ENCODE data around the gene MACROD2.

DNA sequence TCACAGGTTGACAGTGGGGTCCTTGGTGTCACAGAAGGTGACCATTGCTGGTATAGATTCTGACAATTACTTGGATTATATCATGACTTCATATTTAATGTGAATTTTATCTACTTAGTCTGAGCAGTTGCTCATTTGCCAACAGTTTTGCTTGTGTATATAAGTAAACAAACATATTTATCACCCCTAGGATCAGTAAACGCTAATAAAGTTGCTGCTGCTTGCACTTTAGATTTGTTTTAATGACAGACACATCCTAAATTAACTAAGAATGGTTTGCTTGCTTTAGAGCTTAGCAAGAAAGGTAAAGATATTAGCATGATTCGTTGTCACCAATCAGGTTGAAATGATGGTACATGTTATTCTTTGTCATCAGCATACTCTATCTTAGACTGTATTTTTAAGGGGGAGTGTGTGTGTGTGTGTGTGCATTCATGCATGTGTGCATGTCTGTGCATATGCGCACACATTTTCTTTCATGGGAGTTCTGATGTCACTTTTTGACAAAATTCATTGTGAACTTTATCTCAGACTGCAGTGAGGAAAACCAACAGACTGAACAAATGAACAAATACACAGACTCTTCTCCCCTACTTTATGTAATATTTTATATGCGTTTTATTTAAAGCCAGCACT lies 1124.7 kb downstream of the MACROD2 start:
- TF ChIP-seq, protein P1, sequence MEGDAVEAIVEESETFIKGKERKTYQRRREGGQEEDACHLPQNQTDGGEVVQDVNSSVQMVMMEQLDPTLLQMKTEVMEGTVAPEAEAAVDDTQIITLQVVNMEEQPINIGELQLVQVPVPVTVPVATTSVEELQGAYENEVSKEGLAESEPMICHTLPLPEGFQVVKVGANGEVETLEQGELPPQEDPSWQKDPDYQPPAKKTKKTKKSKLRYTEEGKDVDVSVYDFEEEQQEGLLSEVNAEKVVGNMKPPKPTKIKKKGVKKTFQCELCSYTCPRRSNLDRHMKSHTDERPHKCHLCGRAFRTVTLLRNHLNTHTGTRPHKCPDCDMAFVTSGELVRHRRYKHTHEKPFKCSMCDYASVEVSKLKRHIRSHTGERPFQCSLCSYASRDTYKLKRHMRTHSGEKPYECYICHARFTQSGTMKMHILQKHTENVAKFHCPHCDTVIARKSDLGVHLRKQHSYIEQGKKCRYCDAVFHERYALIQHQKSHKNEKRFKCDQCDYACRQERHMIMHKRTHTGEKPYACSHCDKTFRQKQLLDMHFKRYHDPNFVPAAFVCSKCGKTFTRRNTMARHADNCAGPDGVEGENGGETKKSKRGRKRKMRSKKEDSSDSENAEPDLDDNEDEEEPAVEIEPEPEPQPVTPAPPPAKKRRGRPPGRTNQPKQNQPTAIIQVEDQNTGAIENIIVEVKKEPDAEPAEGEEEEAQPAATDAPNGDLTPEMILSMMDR (IDR thresholded peaks at IDR 0.05): no peak
- TF ChIP-seq EZH2 (IDR thresholded peaks at IDR 0.05; ENCODE audit: borderline replicate concordance, insufficient read depth, low read depth, low read length, poor library complexity, severe bottlenecking): no peak
